Measurements from ENCODE around the gene NDUFB8. TPM values are rescaled to one million over a fixed set of nuclear protein-coding genes. Genes with fewer than 3 reads are reported as not detected.
"Not testable (repeated sequence)": the region's sequence is repeated elsewhere in the genome, so short reads cannot be mapped to it uniquely, and the experiment has no call there.

The NDUFB8 gene
- total and polyA plus RNA-seq, 4 donors = 72.4 to 297 (median 199) TPM

DNA sequence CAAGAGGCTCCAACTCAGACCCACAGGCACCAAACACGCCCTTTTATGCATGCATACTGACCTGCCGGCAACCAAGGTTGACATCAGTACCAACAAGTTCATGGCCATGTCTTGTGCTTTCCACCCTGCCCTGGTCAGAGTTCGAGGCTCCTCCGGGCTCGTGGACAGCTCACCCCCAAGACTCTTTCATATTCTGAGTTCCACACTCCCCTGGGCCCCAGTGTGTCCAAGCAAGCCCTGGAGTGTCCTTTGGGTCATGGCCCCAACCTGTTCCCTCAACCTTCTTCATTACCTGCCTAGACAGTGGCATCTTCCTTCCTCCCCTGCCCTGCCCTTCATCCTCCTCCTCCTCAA is 46.6 kb upstream of the NDUFB8 start:
- H3K9ac ChIP-seq (ENCODE audit: low read depth in 1 of 2, low read length in 2 of 2) = no peak overlapping the region
- TF ChIP-seq EGR1 (IDR thresholded peaks at IDR 0.05; ENCODE audit: low read depth in 2 of 2) = no peak
- TF ChIP-seq FOXA2 (IDR thresholded peaks at IDR 0.05) = no peak
- TF ChIP-seq RXRA (IDR thresholded peaks at IDR 0.05) = no peak
- TF ChIP-seq RAD21 (IDR thresholded peaks at IDR 0.05) = no peak
- TF ChIP-seq JUND (IDR thresholded peaks at IDR 0.05) = no peak
- no peak for TF ChIP-seq GABPA (IDR thresholded peaks at IDR 0.05 in 1 of 2, conservative IDR thresholded peaks at IDR 0.05 in 1 of 2)
- no peak for TF ChIP-seq HNF4G (IDR thresholded peaks at IDR 0.05)
- no peak for TF ChIP-seq YY1 (IDR thresholded peaks at IDR 0.05)
- TF ChIP-seq, protein P1, sequence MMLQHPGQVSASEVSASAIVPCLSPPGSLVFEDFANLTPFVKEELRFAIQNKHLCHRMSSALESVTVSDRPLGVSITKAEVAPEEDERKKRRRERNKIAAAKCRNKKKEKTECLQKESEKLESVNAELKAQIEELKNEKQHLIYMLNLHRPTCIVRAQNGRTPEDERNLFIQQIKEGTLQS (IDR thresholded peaks at IDR 0.05) = no peak
- TF ChIP-seq HNF4A (conservative IDR thresholded peaks at IDR 0.05) = no peak
- TF ChIP-seq, protein P2, sequence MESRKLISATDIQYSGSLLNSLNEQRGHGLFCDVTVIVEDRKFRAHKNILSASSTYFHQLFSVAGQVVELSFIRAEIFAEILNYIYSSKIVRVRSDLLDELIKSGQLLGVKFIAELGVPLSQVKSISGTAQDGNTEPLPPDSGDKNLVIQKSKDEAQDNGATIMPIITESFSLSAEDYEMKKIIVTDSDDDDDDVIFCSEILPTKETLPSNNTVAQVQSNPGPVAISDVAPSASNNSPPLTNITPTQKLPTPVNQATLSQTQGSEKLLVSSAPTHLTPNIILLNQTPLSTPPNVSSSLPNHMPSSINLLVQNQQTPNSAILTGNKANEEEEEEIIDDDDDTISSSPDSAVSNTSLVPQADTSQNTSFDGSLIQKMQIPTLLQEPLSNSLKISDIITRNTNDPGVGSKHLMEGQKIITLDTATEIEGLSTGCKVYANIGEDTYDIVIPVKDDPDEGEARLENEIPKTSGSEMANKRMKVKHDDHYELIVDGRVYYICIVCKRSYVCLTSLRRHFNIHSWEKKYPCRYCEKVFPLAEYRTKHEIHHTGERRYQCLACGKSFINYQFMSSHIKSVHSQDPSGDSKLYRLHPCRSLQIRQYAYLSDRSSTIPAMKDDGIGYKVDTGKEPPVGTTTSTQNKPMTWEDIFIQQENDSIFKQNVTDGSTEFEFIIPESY (IDR thresholded peaks at IDR 0.05) = no peak
- TF ChIP-seq NR2F2 (IDR thresholded peaks at IDR 0.05) = no peak
- TF ChIP-seq FOXA1 (IDR thresholded peaks at IDR 0.05) = no peak
- TF ChIP-seq, protein P3, sequence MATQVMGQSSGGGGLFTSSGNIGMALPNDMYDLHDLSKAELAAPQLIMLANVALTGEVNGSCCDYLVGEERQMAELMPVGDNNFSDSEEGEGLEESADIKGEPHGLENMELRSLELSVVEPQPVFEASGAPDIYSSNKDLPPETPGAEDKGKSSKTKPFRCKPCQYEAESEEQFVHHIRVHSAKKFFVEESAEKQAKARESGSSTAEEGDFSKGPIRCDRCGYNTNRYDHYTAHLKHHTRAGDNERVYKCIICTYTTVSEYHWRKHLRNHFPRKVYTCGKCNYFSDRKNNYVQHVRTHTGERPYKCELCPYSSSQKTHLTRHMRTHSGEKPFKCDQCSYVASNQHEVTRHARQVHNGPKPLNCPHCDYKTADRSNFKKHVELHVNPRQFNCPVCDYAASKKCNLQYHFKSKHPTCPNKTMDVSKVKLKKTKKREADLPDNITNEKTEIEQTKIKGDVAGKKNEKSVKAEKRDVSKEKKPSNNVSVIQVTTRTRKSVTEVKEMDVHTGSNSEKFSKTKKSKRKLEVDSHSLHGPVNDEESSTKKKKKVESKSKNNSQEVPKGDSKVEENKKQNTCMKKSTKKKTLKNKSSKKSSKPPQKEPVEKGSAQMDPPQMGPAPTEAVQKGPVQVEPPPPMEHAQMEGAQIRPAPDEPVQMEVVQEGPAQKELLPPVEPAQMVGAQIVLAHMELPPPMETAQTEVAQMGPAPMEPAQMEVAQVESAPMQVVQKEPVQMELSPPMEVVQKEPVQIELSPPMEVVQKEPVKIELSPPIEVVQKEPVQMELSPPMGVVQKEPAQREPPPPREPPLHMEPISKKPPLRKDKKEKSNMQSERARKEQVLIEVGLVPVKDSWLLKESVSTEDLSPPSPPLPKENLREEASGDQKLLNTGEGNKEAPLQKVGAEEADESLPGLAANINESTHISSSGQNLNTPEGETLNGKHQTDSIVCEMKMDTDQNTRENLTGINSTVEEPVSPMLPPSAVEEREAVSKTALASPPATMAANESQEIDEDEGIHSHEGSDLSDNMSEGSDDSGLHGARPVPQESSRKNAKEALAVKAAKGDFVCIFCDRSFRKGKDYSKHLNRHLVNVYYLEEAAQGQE (IDR thresholded peaks at IDR 0.05) = no peak
- TF ChIP-seq SP1 (IDR thresholded peaks at IDR 0.05) = no peak
- H3K27me3 ChIP-seq (ENCODE audit: control insufficient read depth in 4 of 4, insufficient read depth in 4 of 4, low read length in 3 of 4) = peaks cover 0 to 4% (median 0%) of the 10 kb centered on the region in 4 donors
- no peaks in the 10 kb centered on the region for H3K36me3 ChIP-seq (ENCODE audit: control insufficient read depth in 4 of 4, insufficient read depth in 3 of 4, low read depth in 1 of 4, low read length in 3 of 4)
- H3K27ac ChIP-seq (ENCODE audit: low read depth in 1 of 2, low read length in 2 of 2) = no peak overlapping the region
- no peak overlapping the region for H3K4me3 ChIP-seq (ENCODE audit: low read depth in 1 of 3, low read length in 3 of 3)
- no peak for DNase-seq (ENCODE audit: low spot score)
- no peaks in the 10 kb centered on the region for H3K9me3 ChIP-seq (ENCODE audit: control insufficient read depth in 4 of 4, low read length in 3 of 4)
- WGBS = 74% methylated on average over 5 of the region's 5 CpGs
- H3K4me1 ChIP-seq (ENCODE audit: control insufficient read depth in 4 of 4, insufficient read depth in 4 of 4, low read length in 3 of 4) = no peaks in the 10 kb centered on the region

DNA sequence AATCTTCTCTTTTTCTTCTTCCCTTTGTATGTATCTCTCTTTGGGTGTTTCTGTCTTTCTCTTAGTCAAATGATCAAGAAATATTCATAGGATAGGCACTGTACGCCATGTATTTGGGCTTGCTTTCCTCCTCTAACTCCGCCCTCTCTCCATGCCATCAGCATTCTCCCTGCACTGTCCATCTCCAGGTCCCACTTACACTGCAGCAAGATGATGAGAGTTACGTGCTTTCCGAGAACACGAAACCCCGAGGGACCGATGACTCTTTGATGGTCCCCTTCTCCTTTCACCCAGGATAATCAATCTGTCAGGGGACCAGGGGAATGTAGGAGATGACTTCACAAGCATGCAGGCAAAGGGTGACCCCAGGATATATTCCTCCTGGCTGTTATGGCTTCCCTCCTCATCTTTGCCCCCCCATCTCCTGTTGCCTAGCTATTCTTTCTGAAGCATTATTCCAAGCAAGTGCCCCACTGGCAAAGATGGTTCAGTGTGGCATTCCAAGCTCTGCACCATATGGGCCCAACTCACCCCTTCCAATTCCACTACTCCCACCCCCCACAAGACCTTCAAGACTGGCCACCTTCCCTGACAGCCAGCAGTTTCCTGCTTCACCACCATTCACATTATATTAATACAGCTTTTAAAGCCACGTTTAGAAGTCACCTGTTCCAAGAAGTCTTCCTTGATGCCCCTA is 46.1 kb upstream of the NDUFB8 start:
- Histone ChIP-seq H3K9ac (ENCODE audit: low read depth in 1 of 2, low read length in 2 of 2) (no peak overlapping the region), H3K4me1 (ENCODE audit: control insufficient read depth in 4 of 4, insufficient read depth in 4 of 4, low read length in 3 of 4) (no peaks in the 10 kb centered on the region), H3K4me3 (ENCODE audit: low read depth in 1 of 3, low read length in 3 of 3) (no peak overlapping the region), H3K27me3 (ENCODE audit: control insufficient read depth in 4 of 4, insufficient read depth in 4 of 4, low read length in 3 of 4) (peaks cover 0 to 4% (median 0%) of the 10 kb centered on the region in 4 donors), H3K36me3 (ENCODE audit: control insufficient read depth in 4 of 4, insufficient read depth in 3 of 4, low read depth in 1 of 4, low read length in 3 of 4) (no peaks in the 10 kb centered on the region), H3K9me3 (ENCODE audit: control insufficient read depth in 4 of 4, low read length in 3 of 4) (no peaks in the 10 kb centered on the region), H3K27ac (ENCODE audit: low read depth in 1 of 2, low read length in 2 of 2) (no peak overlapping the region)
- TF ChIP-seq, protein P4, sequence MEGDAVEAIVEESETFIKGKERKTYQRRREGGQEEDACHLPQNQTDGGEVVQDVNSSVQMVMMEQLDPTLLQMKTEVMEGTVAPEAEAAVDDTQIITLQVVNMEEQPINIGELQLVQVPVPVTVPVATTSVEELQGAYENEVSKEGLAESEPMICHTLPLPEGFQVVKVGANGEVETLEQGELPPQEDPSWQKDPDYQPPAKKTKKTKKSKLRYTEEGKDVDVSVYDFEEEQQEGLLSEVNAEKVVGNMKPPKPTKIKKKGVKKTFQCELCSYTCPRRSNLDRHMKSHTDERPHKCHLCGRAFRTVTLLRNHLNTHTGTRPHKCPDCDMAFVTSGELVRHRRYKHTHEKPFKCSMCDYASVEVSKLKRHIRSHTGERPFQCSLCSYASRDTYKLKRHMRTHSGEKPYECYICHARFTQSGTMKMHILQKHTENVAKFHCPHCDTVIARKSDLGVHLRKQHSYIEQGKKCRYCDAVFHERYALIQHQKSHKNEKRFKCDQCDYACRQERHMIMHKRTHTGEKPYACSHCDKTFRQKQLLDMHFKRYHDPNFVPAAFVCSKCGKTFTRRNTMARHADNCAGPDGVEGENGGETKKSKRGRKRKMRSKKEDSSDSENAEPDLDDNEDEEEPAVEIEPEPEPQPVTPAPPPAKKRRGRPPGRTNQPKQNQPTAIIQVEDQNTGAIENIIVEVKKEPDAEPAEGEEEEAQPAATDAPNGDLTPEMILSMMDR (IDR thresholded peaks at IDR 0.05; ENCODE audit: low read depth, low read length, missing input control) = no peak
- no peak for TF ChIP-seq YY1 (IDR thresholded peaks at IDR 0.05)
- TF ChIP-seq NR2F2 (IDR thresholded peaks at IDR 0.05) = no peak
- no peak for TF ChIP-seq FOXA1 (IDR thresholded peaks at IDR 0.05)
- TF ChIP-seq RAD21 (IDR thresholded peaks at IDR 0.05) = no peak
- no peak for TF ChIP-seq EGR1 (IDR thresholded peaks at IDR 0.05; ENCODE audit: low read depth in 2 of 2)
- TF ChIP-seq HNF4A (conservative IDR thresholded peaks at IDR 0.05) = no peak
- TF ChIP-seq RXRA (IDR thresholded peaks at IDR 0.05) = no peak
- TF ChIP-seq, protein P1 (IDR thresholded peaks at IDR 0.05) = no peak
- TF ChIP-seq, protein P2 (IDR thresholded peaks at IDR 0.05) = no peak
- DNase-seq (ENCODE audit: low spot score) = no peak
- WGBS = 81% methylated on average over 8 of the region's 8 CpGs

DNA sequence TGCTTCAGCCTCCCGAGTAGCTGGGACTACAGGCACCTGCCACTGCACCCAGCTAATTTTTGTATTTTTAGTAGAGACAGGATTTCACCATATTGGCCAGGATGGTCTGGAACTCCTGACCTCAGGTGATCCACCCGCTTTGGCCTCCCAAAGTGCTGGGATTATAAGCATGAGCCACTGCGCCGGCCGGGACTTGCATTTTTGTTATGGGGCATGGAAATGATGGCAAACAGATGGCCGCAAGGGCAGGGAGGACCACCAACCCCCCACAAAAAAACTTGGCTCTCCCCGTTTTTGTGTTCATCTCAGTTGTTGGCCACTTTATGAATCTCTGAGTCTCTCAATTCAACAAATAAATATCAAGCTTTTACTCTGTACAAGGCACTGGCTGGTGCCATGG is 45.5 kb upstream of the NDUFB8 start:
- H3K9ac ChIP-seq (ENCODE audit: low read depth in 1 of 2, low read length in 2 of 2); H3K27ac ChIP-seq (ENCODE audit: low read depth in 1 of 2, low read length in 2 of 2); H3K36me3 ChIP-seq (ENCODE audit: control insufficient read depth in 4 of 4, insufficient read depth in 3 of 4, low read depth in 1 of 4, low read length in 3 of 4); H3K27me3 ChIP-seq (ENCODE audit: control insufficient read depth in 4 of 4, insufficient read depth in 4 of 4, low read length in 3 of 4); H3K4me3 ChIP-seq (ENCODE audit: low read depth in 1 of 3, low read length in 3 of 3); DNase-seq (ENCODE audit: low spot score); H3K9me3 ChIP-seq (ENCODE audit: control insufficient read depth in 4 of 4, low read length in 3 of 4); H3K4me1 ChIP-seq (ENCODE audit: control insufficient read depth in 4 of 4, insufficient read depth in 4 of 4, low read length in 3 of 4): not testable (repeated sequence)
- 78% methylated on average over 7 of the region's 7 CpGs for WGBS

Data from liver (tissue), 9 donors.